ENCODE data around the gene FNIP1.

The FNIP1 gene

GRCh38 chr5:131754363-131754762 is 42.5 kb downstream of the FNIP1 start:
- no peak for TF ChIP-seq FOXP2 (optimal IDR thresholded peaks at IDR 0.05; ENCODE audit: control extremely low read depth, extremely low read length, insufficient read depth)
- no peak for TF ChIP-seq POLR2AphosphoS5 (IDR thresholded peaks at IDR 0.05; ENCODE audit: borderline replicate concordance, low read depth, low read length)
- TF ChIP-seq EZH2 (IDR thresholded peaks at IDR 0.05) = no peak
- no peak for DNase-seq (ENCODE audit: low read depth, low spot score)
- no peak overlapping the region for H3K27ac ChIP-seq
- no peak overlapping the region for H3K4me3 ChIP-seq
- no peak overlapping the region for H3K9ac ChIP-seq (ENCODE audit: insufficient read length)
- H3K9me3 ChIP-seq (ENCODE audit: low read depth, low read length) = no peaks in the 10 kb centered on the region
- H3K36me3 ChIP-seq (ENCODE audit: insufficient read depth, low read length) = no peaks in the 10 kb centered on the region

- Histone ChIP-seq H3K9me3 (ENCODE audit: low read depth, low read length) (no peaks in the 10 kb centered on the region), H3K27ac (no peak overlapping the region), H3K9ac (ENCODE audit: insufficient read length) (no peak overlapping the region), H3K4me3 (no peak overlapping the region), H3K36me3 (ENCODE audit: insufficient read depth, low read length) (no peaks in the 10 kb centered on the region; the same call in 1 of the 2 replicates)
- no peak for TF ChIP-seq POLR2AphosphoS5 (IDR thresholded peaks at IDR 0.05; ENCODE audit: borderline replicate concordance, low read depth, low read length)
- TF ChIP-seq FOXP2 (optimal IDR thresholded peaks at IDR 0.05; ENCODE audit: control extremely low read depth, extremely low read length, insufficient read depth) = no peak
- no peak for TF ChIP-seq EZH2 (IDR thresholded peaks at IDR 0.05)
- DNase-seq (ENCODE audit: low read depth, low spot score) = no peak
Observed at GRCh38 chr5:131751506-131751905, 45.3 kb downstream of the FNIP1 start.

GRCh38 chr5:131749723-131750470 is 46.9 kb downstream of the FNIP1 start:
- TF ChIP-seq EZH2 (IDR thresholded peaks at IDR 0.05) (no peak), FOXP2 (optimal IDR thresholded peaks at IDR 0.05; ENCODE audit: control extremely low read depth, extremely low read length, insufficient read depth) (no peak), POLR2AphosphoS5 (IDR thresholded peaks at IDR 0.05; ENCODE audit: borderline replicate concordance, low read depth, low read length) (no peak)
- Histone ChIP-seq H3K9me3 (ENCODE audit: low read depth, low read length) (no peaks in the 10 kb centered on the region), H3K27ac (no peak overlapping the region), H3K4me3 (no peak overlapping the region), H3K36me3 (ENCODE audit: insufficient read depth, low read length) (no peaks in the 10 kb centered on the region; the same call in 1 of the 2 replicates), H3K9ac (ENCODE audit: insufficient read length) (no peak overlapping the region)
- DNase-seq (ENCODE audit: low read depth, low spot score) = no peak

- Histone ChIP-seq H3K36me3 (ENCODE audit: insufficient read depth, low read length) (no peaks in the 10 kb centered on the region; the same call in 1 of the 2 replicates), H3K9ac (ENCODE audit: insufficient read length) (no peak overlapping the region), H3K27ac (no peak overlapping the region), H3K9me3 (ENCODE audit: low read depth, low read length) (no peaks in the 10 kb centered on the region), H3K4me3 (no peak overlapping the region)
- DNase-seq (ENCODE audit: low read depth, low spot score) = no peak
- no peak for TF ChIP-seq FOXP2 (optimal IDR thresholded peaks at IDR 0.05; ENCODE audit: control extremely low read depth, extremely low read length, insufficient read depth)
- no peak for TF ChIP-seq EZH2 (IDR thresholded peaks at IDR 0.05)
- no peak for TF ChIP-seq POLR2AphosphoS5 (IDR thresholded peaks at IDR 0.05; ENCODE audit: borderline replicate concordance, low read depth, low read length)
Observed at GRCh38 chr5:131749138-131749537, 47.7 kb downstream of the FNIP1 start.

- TF ChIP-seq FOXP2 (optimal IDR thresholded peaks at IDR 0.05; ENCODE audit: control extremely low read depth, extremely low read length, insufficient read depth) (no peak), POLR2AphosphoS5 (IDR thresholded peaks at IDR 0.05; ENCODE audit: borderline replicate concordance, low read depth, low read length) (no peak), EZH2 (IDR thresholded peaks at IDR 0.05) (no peak)
- H3K4me3 ChIP-seq = no peak overlapping the region
- H3K27ac ChIP-seq = no peak overlapping the region
- DNase-seq (ENCODE audit: low read depth, low spot score) = no peak
- H3K9ac ChIP-seq (ENCODE audit: insufficient read length) = no peak overlapping the region
- H3K9me3 ChIP-seq (ENCODE audit: low read depth, low read length) = no peaks in the 10 kb centered on the region
- H3K36me3 ChIP-seq (ENCODE audit: insufficient read depth, low read length) = peaks cover 12% of the 10 kb centered on the region
Observed at GRCh38 chr5:131747180-131748105, 49.4 kb downstream of the FNIP1 start.

GRCh38 chr5:131746423-131746822 is 50.4 kb downstream of the FNIP1 start:
- Histone ChIP-seq H3K9ac (ENCODE audit: insufficient read length) (no peak overlapping the region), H3K9me3 (ENCODE audit: low read depth, low read length) (no peaks in the 10 kb centered on the region), H3K4me3 (no peak overlapping the region), H3K36me3 (ENCODE audit: insufficient read depth, low read length) (peaks cover 17% of the 10 kb centered on the region), H3K27ac (no peak overlapping the region)
- TF ChIP-seq EZH2 (IDR thresholded peaks at IDR 0.05) = no peak
- TF ChIP-seq POLR2AphosphoS5 (IDR thresholded peaks at IDR 0.05; ENCODE audit: borderline replicate concordance, low read depth, low read length) = no peak
- no peak for TF ChIP-seq FOXP2 (optimal IDR thresholded peaks at IDR 0.05; ENCODE audit: control extremely low read depth, extremely low read length, insufficient read depth)
- no peak for DNase-seq (ENCODE audit: low read depth, low spot score)

GRCh38 chr5:131745703-131746102 is 51.1 kb downstream of the FNIP1 start:
- no peaks in the 10 kb centered on the region for H3K9me3 ChIP-seq (ENCODE audit: low read depth, low read length)
- H3K36me3 ChIP-seq (ENCODE audit: insufficient read depth, low read length) = peaks cover 17% of the 10 kb centered on the region
- no peak for DNase-seq (ENCODE audit: low read depth, low spot score)
- H3K4me3 ChIP-seq = no peak overlapping the region
- no peak overlapping the region for H3K9ac ChIP-seq (ENCODE audit: insufficient read length)
- TF ChIP-seq FOXP2 (optimal IDR thresholded peaks at IDR 0.05; ENCODE audit: control extremely low read depth, extremely low read length, insufficient read depth) (no peak), EZH2 (IDR thresholded peaks at IDR 0.05) (no peak), POLR2AphosphoS5 (IDR thresholded peaks at IDR 0.05; ENCODE audit: borderline replicate concordance, low read depth, low read length) (no peak)
- H3K27ac ChIP-seq = no peak overlapping the region

- no peak for TF ChIP-seq EZH2 (IDR thresholded peaks at IDR 0.05)
- TF ChIP-seq POLR2AphosphoS5 (IDR thresholded peaks at IDR 0.05; ENCODE audit: borderline replicate concordance, low read depth, low read length) = no peak
- no peak for TF ChIP-seq FOXP2 (optimal IDR thresholded peaks at IDR 0.05; ENCODE audit: control extremely low read depth, extremely low read length, insufficient read depth)
- no peak for DNase-seq (ENCODE audit: low read depth, low spot score)
- peaks cover 23% of the 10 kb centered on the region for H3K36me3 ChIP-seq (ENCODE audit: insufficient read depth, low read length)
- H3K27ac ChIP-seq = no peak overlapping the region
- no peaks in the 10 kb centered on the region for H3K9me3 ChIP-seq (ENCODE audit: low read depth, low read length)
- H3K9ac ChIP-seq (ENCODE audit: insufficient read length) = no peak overlapping the region
- H3K4me3 ChIP-seq = no peak overlapping the region
Observed at GRCh38 chr5:131745155-131745554, 51.7 kb downstream of the FNIP1 start.
